Activated CD4-positive, alpha-beta T cell treated with anti-CD3 and anti-CD28 coated beads for 4 hours (primary cell): Measurements from ENCODE around the gene PIEZO1.

Experiments used
- DNase-seq, 2 donors: peaks; one replicate each; pipeline ENCODE4 v3.0.0-alpha.2; 2020

The PIEZO1 gene

GRCh38 chr16:88815901-88816589 lies 31.0 kb upstream of the PIEZO1 start:
- peak; percentile 42 to 52 for DNase-seq

DNA sequence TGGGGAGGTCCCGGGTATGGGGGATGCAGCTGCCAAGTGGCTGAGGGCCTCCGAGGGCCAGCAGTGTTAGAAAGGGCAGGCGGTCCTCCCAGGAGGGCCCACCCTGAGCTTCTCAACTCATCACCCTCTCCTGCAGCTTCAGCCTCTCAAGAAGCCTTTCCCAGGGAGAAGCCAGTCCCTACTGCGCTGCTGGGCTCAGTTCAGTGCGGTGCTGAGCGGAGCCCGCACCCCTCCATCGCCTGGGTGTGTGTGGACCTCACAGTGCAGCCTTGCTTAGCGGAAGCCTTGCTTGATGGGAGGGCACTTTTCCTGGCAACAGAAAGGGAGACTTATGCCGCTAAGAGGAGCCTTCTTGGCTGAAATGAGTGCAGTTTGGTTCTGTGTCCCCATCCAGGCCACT lies 30.2 kb upstream of the PIEZO1 start:
- no peak for DNase-seq

DNA sequence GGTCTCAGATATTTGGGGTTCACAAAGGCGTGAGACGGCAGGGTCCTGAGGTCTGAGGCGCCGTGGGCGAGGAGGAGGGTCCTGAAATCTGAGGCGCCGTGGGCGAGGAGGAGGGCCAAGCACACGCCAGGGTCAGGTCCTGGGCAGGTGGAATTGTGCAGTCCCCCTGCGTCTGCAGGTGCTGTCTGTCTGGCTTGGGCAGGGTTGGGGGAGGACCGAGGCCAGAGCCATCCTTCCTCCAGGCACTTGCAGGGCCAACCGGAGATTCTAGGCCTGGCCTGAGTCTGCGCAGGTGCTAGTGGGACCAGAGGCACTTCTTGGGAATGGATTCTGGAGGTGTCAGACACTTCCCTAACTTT lies 29.1 kb upstream of the PIEZO1 start:
- DNase-seq = no peak

DNA sequence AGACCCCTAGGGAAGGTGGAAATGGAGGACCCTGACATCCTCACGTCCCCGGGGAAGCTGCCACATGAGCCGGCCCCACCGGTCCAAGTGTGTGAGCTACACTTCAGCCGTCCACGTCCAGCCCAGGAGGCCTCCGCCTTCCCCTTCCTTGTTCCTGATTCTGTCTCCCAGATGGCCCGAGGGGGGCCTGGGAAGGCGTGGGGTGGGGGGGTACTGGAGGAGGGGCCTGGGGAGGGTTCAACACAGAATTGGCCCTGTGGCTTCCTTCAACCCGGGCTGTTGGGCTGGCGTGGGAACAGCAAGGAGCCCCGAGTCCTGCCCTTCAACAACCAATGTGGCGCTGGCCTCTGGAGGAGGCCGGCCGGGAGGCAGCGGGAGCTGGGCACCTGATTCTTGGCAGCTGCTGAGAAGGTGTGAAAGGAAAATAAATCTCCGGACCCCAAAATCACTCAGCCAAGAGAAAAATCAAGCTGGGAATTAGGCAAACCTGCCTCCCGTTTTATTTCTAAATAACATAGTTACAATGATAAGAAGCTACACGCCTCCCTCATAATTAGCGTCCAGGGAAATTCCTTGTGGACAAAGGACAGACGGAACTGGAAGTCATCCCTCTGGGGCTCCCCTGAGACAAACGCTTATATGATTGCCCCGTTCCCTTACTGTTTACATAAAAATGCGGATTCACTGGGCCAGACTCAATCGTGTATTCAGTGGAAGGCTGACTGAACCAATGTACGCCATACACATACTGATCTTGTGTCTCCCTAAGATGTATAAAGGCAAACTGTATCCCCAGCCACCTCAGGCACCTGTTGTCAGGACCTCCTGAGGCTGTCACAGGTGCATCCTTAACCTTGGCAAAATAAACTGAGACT lies 28.5 kb upstream of the PIEZO1 start:
- DNase-seq = no peak

- DNase-seq = no peak
Measured at GRCh38 chr16:88812513-88813268, 27.7 kb upstream of the PIEZO1 start.

DNA sequence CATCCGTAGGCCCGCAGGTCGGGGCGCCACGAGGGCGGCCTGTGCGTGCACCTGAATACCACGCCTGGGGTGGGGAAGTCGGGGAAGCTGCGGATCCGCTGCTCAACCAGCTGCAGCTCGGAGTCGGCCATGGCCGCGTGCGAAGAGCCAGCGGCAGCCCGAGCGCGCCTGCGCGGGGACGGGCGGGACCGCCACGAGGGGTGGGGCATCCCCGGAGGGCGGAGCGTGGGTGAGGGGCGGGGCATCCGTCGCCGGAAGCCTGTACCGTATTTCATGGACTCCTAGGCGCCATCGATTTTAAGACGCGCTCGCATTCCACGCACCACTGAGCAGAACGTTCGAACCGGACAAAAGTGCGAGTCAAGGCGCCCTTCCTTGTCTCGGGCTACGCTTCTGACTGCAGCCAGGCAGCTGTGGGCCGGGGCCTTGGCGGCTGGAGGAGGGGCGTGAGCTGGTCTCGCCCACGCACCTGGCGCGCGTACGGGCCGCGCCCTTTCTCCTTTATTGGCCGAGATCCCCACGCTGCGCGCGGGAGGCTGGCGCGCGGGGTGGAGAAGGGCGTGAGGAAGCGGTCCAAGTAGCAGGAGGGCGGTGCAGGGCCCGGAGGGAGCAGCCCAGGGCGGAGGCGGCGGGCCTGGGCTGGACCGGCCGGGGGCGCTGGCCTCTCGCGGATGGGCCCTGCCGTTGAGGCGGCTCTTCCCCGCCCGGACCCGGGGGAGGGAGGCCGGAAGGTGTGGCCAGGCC lies 26.9 kb upstream of the PIEZO1 start, which contains the start of gene APRT:
Gene APRT, minus strand, starts transcription at position 160 of the 744 bp plus-strand sequence. Its CDS starts 29 bp downstream, at position 131.
- peak; percentile 95 to 98 for DNase-seq

DNA sequence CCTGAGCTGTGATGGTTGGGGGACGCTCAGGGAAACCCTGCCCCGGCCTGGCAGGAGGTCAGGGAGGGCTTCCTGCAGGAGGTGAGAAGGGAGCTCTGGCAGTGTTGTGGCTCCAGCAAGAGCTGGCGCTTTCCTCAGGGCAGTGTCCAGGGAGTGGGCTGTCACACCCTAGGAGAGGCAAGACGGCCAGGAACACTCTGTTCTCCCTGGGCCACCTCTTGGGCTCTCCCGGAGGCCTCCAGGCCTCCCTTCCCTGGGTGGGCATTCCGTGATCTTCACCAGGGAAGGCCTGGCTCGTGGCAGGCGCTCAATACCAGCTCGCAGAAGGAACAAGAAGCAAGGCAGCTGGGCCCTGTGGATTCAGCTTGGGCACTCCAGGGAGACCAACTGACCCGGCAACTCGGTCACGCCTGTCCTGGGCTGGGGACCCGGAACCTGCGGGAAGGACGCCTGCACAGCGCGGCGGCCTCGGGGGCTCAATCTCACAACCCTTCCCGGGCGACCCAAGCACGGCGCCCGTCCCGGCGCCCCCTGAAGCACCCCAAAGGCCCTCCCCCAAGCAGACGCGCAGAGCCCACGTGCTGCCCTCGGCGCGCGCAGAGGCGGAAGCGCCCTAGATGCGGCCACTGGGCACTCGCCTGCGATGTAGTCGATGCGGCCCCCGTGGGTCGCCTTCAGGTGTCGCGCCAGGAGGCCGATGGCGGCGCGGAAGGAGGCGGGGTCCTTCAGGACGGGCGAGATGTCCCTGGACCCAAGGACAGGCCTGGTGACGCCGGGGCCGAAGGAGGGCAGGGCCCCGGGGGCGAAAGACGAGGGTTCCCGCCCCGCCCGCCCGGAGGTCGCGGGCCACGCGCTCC lies 26.1 kb upstream of the PIEZO1 start:
- DNase-seq = peak; percentile 58 to 62

- DNase-seq = no peak
Measured at GRCh38 chr16:88810166-88810911, 25.3 kb upstream of the PIEZO1 start.

GRCh38 chr16:88809676-88810165 lies 24.7 kb upstream of the PIEZO1 start:
- no peak for DNase-seq

DNA sequence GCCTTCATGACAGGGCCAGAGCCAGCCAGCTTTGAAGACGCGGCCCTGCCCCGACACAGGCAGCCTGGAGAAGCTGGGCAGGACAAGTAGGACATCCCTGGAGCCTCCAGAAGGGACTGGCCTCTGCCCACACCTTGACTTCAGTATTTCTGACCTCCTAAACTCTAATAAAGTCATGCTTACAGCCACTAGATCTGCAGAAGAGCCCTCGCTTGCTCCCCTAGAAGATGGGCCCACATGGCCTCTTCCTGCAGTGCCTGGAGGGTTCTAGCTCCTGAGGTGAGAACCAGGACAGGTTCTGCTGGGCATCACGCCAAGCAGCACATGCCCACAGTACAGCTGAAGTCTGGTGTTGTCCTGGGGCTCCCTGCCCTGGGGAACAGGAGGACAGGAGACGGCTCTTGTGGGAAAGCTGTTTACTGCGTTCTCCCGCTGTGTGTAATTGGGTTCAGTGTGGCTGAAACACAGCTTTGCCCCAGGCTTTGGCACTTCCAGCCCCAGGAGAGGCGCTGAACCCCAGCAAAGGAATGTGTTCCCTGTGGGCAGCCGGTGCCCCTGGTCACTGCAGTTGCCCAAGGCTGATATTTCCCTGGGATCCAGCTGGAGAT lies 24.2 kb upstream of the PIEZO1 start:
- DNase-seq = no peak

GRCh38 chr16:88807626-88808453 lies 22.8 kb upstream of the PIEZO1 start:
- DNase-seq = no peak

DNA sequence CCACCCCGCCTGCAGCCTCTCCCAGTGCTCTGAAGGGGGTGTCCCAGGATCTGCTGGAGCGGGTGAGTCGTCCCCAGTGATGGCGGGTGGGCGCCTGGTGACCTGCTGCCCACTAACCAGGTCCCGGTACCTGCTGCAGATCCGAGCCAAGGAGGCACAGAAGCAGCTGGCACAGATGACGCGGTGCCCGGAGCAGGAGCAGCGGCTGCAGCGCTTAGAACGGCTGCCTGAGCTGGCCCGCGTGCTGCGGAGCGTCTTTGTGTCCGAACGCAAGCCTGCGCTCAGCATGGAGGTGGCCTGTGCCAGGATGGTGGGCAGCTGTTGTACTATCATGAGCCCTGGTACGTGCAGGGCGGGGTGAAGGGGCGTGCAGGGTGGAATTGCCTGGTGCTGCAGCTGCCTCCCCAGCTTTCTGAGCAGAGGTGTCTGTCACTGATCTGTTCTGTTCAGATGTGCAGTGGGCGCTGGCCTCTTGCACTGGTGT lies 22.2 kb upstream of the PIEZO1 start:
- DNase-seq = no peak

DNA sequence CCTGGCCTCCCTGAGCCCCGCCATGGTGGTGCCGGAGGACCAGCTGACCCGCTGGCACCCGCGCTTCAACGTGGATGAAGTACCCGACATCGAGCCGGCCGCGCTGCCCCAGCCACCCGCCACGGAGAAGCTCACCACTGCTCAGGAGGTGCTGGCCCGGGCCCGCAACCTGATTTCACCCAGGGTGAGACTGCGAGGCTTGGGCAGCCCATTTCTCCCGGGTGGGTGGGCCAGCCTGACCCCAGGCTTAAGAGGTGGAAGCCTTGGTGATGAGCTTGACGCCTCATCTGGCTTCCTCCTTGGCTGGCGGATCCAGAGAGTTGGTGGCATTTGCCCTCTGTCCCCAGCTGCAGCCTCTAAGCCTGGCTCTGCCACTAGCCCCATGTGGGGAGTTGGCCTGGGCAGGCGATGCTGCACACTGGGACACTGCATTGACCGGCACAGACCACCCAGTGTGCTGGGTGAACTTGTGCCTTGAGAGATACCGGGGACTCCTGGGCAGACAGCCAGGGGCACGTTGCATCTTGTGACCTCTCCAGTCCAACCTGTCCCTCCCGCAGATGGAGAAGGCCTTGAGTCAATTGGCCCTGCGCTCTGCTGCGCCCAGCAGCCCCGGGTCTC lies 21.6 kb upstream of the PIEZO1 start:
- DNase-seq = no peak

DNA sequence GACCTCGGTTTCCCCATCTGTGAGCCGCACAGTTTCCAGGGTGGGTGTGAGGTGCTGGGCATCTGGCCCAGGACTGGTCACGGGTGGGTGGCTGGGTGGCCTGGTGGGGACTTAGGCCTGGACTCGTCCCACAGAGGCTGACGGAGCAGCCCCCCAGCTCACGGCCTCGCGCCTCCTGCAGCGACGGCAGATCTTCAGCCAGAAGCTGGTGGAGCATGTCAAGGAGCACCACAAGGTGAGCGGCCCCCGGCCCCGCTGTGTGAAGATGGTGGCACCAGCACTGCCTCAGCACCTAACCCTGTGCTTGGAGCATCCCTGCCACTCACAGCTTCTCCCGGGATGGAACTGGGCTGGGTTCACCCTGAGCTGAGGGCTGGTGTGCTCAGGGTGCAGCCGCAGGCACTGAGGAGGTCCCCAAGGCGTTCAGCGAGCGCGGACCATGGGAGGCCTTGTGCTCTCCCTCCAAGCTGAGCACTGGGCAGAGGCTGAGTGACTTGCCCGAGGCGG lies 20.9 kb upstream of the PIEZO1 start:
- DNase-seq = no peak

DNA sequence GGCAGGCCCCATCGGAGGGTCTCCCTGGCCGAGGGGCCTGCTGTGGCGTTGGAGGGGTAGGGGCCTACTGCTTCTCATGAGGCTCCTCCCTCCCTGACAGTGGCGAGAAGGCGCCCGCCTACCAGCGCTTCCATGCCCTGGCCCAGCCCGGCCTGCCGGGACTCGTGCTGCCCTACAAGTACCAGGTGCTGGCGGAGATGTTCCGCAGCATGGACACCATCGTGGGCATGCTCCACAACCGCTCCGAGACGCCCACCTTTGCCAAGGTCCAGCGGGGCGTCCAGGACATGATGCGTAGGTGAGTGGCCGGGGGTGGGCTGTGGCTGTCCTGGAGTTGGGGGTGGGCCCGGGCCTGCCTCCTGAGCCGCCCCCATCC lies 20.3 kb upstream of the PIEZO1 start:
- DNase-seq = no peak

GRCh38 chr16:88804552-88805339 lies 19.7 kb upstream of the PIEZO1 start:
- no peak for DNase-seq

DNA sequence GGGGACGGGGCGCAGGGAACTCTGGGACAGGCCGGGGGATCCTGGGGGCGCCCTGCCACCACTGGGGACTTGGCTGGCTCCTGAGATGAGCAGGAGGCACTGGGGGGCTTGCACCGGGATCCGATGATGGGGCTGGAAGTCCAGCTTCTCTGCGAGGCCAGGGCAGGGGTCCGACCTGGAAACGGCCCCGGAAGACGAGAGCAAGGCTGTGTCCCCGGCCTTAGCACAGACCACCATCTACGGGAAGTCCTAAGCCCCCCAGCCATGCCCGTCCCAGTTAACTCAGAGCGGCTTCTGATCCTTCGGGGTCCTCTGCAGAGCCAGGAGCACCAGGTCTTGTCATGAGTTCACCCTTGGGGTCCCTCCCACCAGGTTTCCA lies 19.1 kb upstream of the PIEZO1 start:
- DNase-seq = no peak
